NCI-H2081 (cell line): Measurements from ENCODE around the gene PLPP6.

ENCODE experiments used
- DNase-seq, 2 experiments: peaks; one replicate each; lab custom pipeline; 2025; lab: John Stamatoyannopoulos, UW

The PLPP6 gene

GRCh38 chr9:4662989-4663792 is 1.1 kb downstream of the PLPP6 start:
- peak in 1 of 2 experiments; percentile 45 for DNase-seq

- DNase-seq, result no peak
These were observed 1.9 kb downstream of the PLPP6 start for GRCh38 chr9:4663956-4664355.

GRCh38 chr9:4665357-4665756 is 3.3 kb downstream of the PLPP6 start:
- DNase-seq, result peak; percentile 36 to 77

GRCh38 chr9:4666042-4666699 is 4.1 kb downstream of the PLPP6 start, which contains the start of gene SPATA6L:
SPATA6L (minus strand) TSS chr9:4666480; CDS start chr9:4666250, 230 bp downstream.
- DNase-seq, result peak; percentile 72 to 88

- no peak for DNase-seq
These were observed 5.6 kb downstream of the PLPP6 start for GRCh38 chr9:4667681-4668080.

GRCh38 chr9:4668604-4669003 is 6.5 kb downstream of the PLPP6 start:
- DNase-seq, result no peak

GRCh38 chr9:4669890-4670289 is 7.8 kb downstream of the PLPP6 start:
- no peak for DNase-seq

GRCh38 chr9:4670591-4670990 is 8.5 kb downstream of the PLPP6 start:
- DNase-seq, result no peak

GRCh38 chr9:4671737-4672136 is 9.6 kb downstream of the PLPP6 start:
- DNase-seq, result no peak

- no peak for DNase-seq
These were observed 12.7 kb downstream of the PLPP6 start for GRCh38 chr9:4674783-4675182.

- DNase-seq, result no peak
These were observed 15.3 kb downstream of the PLPP6 start for GRCh38 chr9:4677392-4677791.

GRCh38 chr9:4678679-4679267 is 16.7 kb downstream of the PLPP6 start:
- peak; percentile 16 to 46 for DNase-seq

GRCh38 chr9:4679268-4680172 is 17.4 kb downstream of the PLPP6 start, which contains the start of gene CDC37L1:
CDC37L1 (plus strand) TSS chr9:4679569; CDS start chr9:4679768, 199 bp downstream.
- peak; percentile 96 to 97 for DNase-seq

- DNase-seq, result no peak
These were observed 18.1 kb downstream of the PLPP6 start for GRCh38 chr9:4680173-4680525.

GRCh38 chr9:4680750-4681149 is 18.7 kb downstream of the PLPP6 start:
- DNase-seq, result no peak

GRCh38 chr9:4684820-4685219 is 22.7 kb downstream of the PLPP6 start:
- no peak for DNase-seq

GRCh38 chr9:4686112-4686511 is 24.0 kb downstream of the PLPP6 start:
- DNase-seq, result no peak

- no peak for DNase-seq
These were observed 24.5 kb downstream of the PLPP6 start for GRCh38 chr9:4686584-4686983.

GRCh38 chr9:4689021-4689420 is 26.9 kb downstream of the PLPP6 start:
- no peak for DNase-seq

- no peak for DNase-seq
These were observed 27.6 kb downstream of the PLPP6 start for GRCh38 chr9:4689687-4690104.

GRCh38 chr9:4690144-4690543 is 28.1 kb downstream of the PLPP6 start:
- DNase-seq, result no peak

GRCh38 chr9:4691795-4692194 is 29.7 kb downstream of the PLPP6 start:
- no peak for DNase-seq
